Measurements from ENCODE around the gene SPATA21.
A peak's percentile ranks its signal among the peaks of the same experiment; 100 is the strongest.

Gene SPATA21

GRCh38 chr1:16450863-16451481 is 13.7 kb upstream of the SPATA21 start:
- DNase-seq = no peak

GRCh38 chr1:16449666-16450065 is 12.4 kb upstream of the SPATA21 start:
- DNase-seq = no peak

- no peak for DNase-seq
These were observed 11.8 kb upstream of the SPATA21 start for GRCh38 chr1:16449065-16449464.

- DNase-seq = no peak
These were observed 10.4 kb upstream of the SPATA21 start for GRCh38 chr1:16447641-16448040.

GRCh38 chr1:16446116-16446515 is 8.9 kb upstream of the SPATA21 start:
- no peak for DNase-seq

GRCh38 chr1:16445052-16445451 is 7.8 kb upstream of the SPATA21 start:
- DNase-seq = no peak

GRCh38 chr1:16443975-16444770 is 6.9 kb upstream of the SPATA21 start:
- no peak for DNase-seq

- DNase-seq = no peak
These were observed 5.7 kb upstream of the SPATA21 start for GRCh38 chr1:16442941-16443340.

- DNase-seq = no peak
These were observed 5.0 kb upstream of the SPATA21 start for GRCh38 chr1:16442265-16442664.

- DNase-seq = no peak
These were observed 4.0 kb upstream of the SPATA21 start for GRCh38 chr1:16441282-16441665.

GRCh38 chr1:16440470-16441281 is 3.5 kb upstream of the SPATA21 start, which contains the start of gene NECAP2:
NECAP2 (plus strand) TSS chr1:16440724; CDS start chr1:16440762, 38 bp downstream.
- peak; percentile 90 to 93 for DNase-seq

GRCh38 chr1:16440131-16440469 is 2.9 kb upstream of the SPATA21 start:
- DNase-seq = no peak

- no peak for DNase-seq
These were observed 1.7 kb upstream of the SPATA21 start for GRCh38 chr1:16438924-16439323.

GRCh38 chr1:16438516-16438915 is 1.3 kb upstream of the SPATA21 start:
- no peak for DNase-seq

GRCh38 chr1:16434501-16434900 is 2.7 kb downstream of the SPATA21 start:
- no peak for DNase-seq

- no peak for DNase-seq
These were observed 3.2 kb downstream of the SPATA21 start for GRCh38 chr1:16434007-16434406.

- DNase-seq = no peak
These were observed 4.2 kb downstream of the SPATA21 start for GRCh38 chr1:16433030-16433429.

GRCh38 chr1:16430606-16431005 is 6.6 kb downstream of the SPATA21 start:
- no peak for DNase-seq

- DNase-seq = no peak
These were observed 11.8 kb downstream of the SPATA21 start for GRCh38 chr1:16425125-16426025.

GRCh38 chr1:16422041-16422440 is 15.2 kb downstream of the SPATA21 start:
- DNase-seq = no peak

- DNase-seq = no peak
These were observed 16.0 kb downstream of the SPATA21 start for GRCh38 chr1:16421201-16421600.

GRCh38 chr1:16420424-16421118 is 16.7 kb downstream of the SPATA21 start:
- peak; percentile 24 to 25 for DNase-seq

Data from activated CD4-positive, alpha-beta T cell treated with anti-CD3 and anti-CD28 coated beads, Interleukin-2, amount 50 U/mL, for 4 hours (primary cell).